Measurements from ENCODE around the gene BLZF1. TPM values are rescaled to one million over a fixed set of nuclear protein-coding genes. Genes with fewer than 3 reads are reported as not detected.
A peak's percentile ranks its signal among the peaks of the same experiment; 100 is the strongest.
"Not testable (repeated sequence)": the region's sequence is repeated elsewhere in the genome, so short reads cannot be mapped to it uniquely, and the experiment has no call there.

Gene BLZF1
- total and polyA plus RNA-seq, 5 donors, result 11.7 to 28.3 (median 26.2) TPM

- Histone ChIP-seq H3K27me3 (ENCODE audit: control insufficient read depth, insufficient read depth) (no peaks in the 10 kb centered on the region), H3K4me1 (ENCODE audit: control insufficient read depth, insufficient read depth, low read length) (no peaks in the 10 kb centered on the region), H3K9me3 (ENCODE audit: control insufficient read depth, low read length) (no peaks in the 10 kb centered on the region), H3K4me3 (ENCODE audit: low read length) (no peak overlapping the region), H3K27ac (ENCODE audit: low read length) (no peak overlapping the region)
- ATAC-seq (no peak), DNase-seq (no peak)
- WGBS, result 96% methylated on average over 3 of the region's 3 CpGs
- intact Hi-C loops (cut with DNase I), result no loop called here
Measured at GRCh38 chr1:169395955-169396354, 28.0 kb downstream of the BLZF1 start.

GRCh38 chr1:169402578-169402977 lies 34.6 kb downstream of the BLZF1 start:
- H3K9me3 ChIP-seq (ENCODE audit: control insufficient read depth, low read length); ATAC-seq; H3K4me3 ChIP-seq (ENCODE audit: low read length); H3K27me3 ChIP-seq (ENCODE audit: control insufficient read depth, insufficient read depth); H3K4me1 ChIP-seq (ENCODE audit: control insufficient read depth, insufficient read depth, low read length); H3K27ac ChIP-seq (ENCODE audit: low read length); intact Hi-C loops (cut with DNase I); DNase-seq: not testable (repeated sequence)
- 95% methylated on average over 1 of the region's 1 CpG for WGBS

- H3K4me1 ChIP-seq (ENCODE audit: control insufficient read depth, insufficient read depth, low read length); H3K9me3 ChIP-seq (ENCODE audit: control insufficient read depth, low read length); intact Hi-C loops (cut with DNase I); DNase-seq; H3K27me3 ChIP-seq (ENCODE audit: control insufficient read depth, insufficient read depth); H3K27ac ChIP-seq (ENCODE audit: low read length); ATAC-seq; H3K4me3 ChIP-seq (ENCODE audit: low read length): not testable (repeated sequence)
- 93% methylated on average over 5 of the region's 5 CpGs for WGBS
Measured at GRCh38 chr1:169408340-169408739, 40.3 kb downstream of the BLZF1 start.

GRCh38 chr1:169414952-169415351 lies 47.0 kb downstream of the BLZF1 start:
- Histone ChIP-seq H3K9me3 (ENCODE audit: control insufficient read depth, low read length) (no peaks in the 10 kb centered on the region), H3K4me1 (ENCODE audit: control insufficient read depth, insufficient read depth, low read length) (no peaks in the 10 kb centered on the region), H3K4me3 (ENCODE audit: low read length) (no peak overlapping the region), H3K27ac (ENCODE audit: low read length) (no peak overlapping the region), H3K27me3 (ENCODE audit: control insufficient read depth, insufficient read depth) (no peaks in the 10 kb centered on the region)
- 89% methylated on average over 2 of the region's 2 CpGs for WGBS
- DNase-seq (no peak), ATAC-seq (no peak)
- intact Hi-C loops (cut with DNase I), result no loop called here

- Histone ChIP-seq H3K4me3 (ENCODE audit: low read length) (no peak overlapping the region), H3K9me3 (ENCODE audit: control insufficient read depth, low read length) (no peaks in the 10 kb centered on the region), H3K27me3 (ENCODE audit: control insufficient read depth, insufficient read depth) (no peaks in the 10 kb centered on the region), H3K27ac (ENCODE audit: low read length) (no peak overlapping the region), H3K4me1 (ENCODE audit: control insufficient read depth, insufficient read depth, low read length) (no peaks in the 10 kb centered on the region)
- 69% methylated on average over 5 of the region's 5 CpGs for WGBS
- ATAC-seq, result no peak
- DNase-seq, result no peak
- intact Hi-C loops (cut with DNase I), result no loop called here
Measured at GRCh38 chr1:169421309-169421708, 53.3 kb downstream of the BLZF1 start.

GRCh38 chr1:169426174-169426705 lies 58.2 kb downstream of the BLZF1 start:
- Histone ChIP-seq H3K27ac (ENCODE audit: low read length) (no peak overlapping the region), H3K4me1 (ENCODE audit: control insufficient read depth, insufficient read depth, low read length) (no peaks in the 10 kb centered on the region), H3K4me3 (ENCODE audit: low read length) (peak overlapping the region; percentile 66), H3K27me3 (ENCODE audit: control insufficient read depth, insufficient read depth) (no peaks in the 10 kb centered on the region), H3K9me3 (ENCODE audit: control insufficient read depth, low read length) (no peaks in the 10 kb centered on the region)
- 50% methylated on average over 6 of the region's 6 CpGs for WGBS
- ATAC-seq, result no peak
- DNase-seq, result no peak
- intact Hi-C loops (cut with DNase I), result no loop called here

- no peaks in the 10 kb centered on the region for H3K9me3 ChIP-seq (ENCODE audit: control insufficient read depth, low read length)
- H3K27me3 ChIP-seq (ENCODE audit: control insufficient read depth, insufficient read depth), result no peaks in the 10 kb centered on the region
- intact Hi-C loops (cut with DNase I), result no loop called here
- ATAC-seq, result peak; percentile 97 to 99
- H3K4me1 ChIP-seq (ENCODE audit: control insufficient read depth, insufficient read depth, low read length), result no peaks in the 10 kb centered on the region
- WGBS, result 2% methylated on average over 29 of the region's 29 CpGs
- no peak within 1 kb of the TSS for H3K27ac ChIP-seq (ENCODE audit: low read length)
- peak; percentile 78 to 89 (median 87) for DNase-seq
- peak within 1 kb of the TSS; percentile 66 for H3K4me3 ChIP-seq (ENCODE audit: low read length)
Measured at GRCh38 chr1:169427081-169427641, 59.2 kb downstream of the BLZF1 start, which contains the start of gene CCDC181. Gene CCDC181 (minus strand): TSS chr1:169427474. CDS start chr1:169424927, 2,547 bp downstream.

Other genes starting within 250 kb of the BLZF1 start
- gene NME7, start 398 bp upstream of the BLZF1 start, total RNA-seq, result 10 to 100 TPM in 2 of 4 donors, 1 to 10 TPM in 2; 9.2 to 15.1 (median 10.5) TPM
- gene NME7, start 398 bp upstream of the BLZF1 start, polyA plus RNA-seq, result 8.7 TPM
- 1 to 10 TPM; 2.2 to 3.3 (median 2.4) TPM for gene CCDC181, start 59.3 kb downstream of the BLZF1 start, total RNA-seq
- 1.9 TPM for gene CCDC181, start 59.3 kb downstream of the BLZF1 start, polyA plus RNA-seq
- 10 to 100 TPM; 11.2 to 26.5 (median 15.4) TPM for gene SLC19A2, start 117.7 kb downstream of the BLZF1 start, total RNA-seq
- 26.2 TPM for gene SLC19A2, start 117.7 kb downstream of the BLZF1 start, polyA plus RNA-seq
- 10 to 100 TPM in 2 of 4 donors, 1 to 10 TPM in 2; 4.0 to 16.5 (median 8.7) TPM for gene F5, start 218.3 kb downstream of the BLZF1 start, total RNA-seq
- gene F5, start 218.3 kb downstream of the BLZF1 start, polyA plus RNA-seq, result 6.8 TPM

Measured in right cardiac atrium (tissue), 5 donors.